Hematopoietic multipotent progenitor cell treated with erythropoietin and hydrocortisone succinate and interleukin-3 and kit ligand, for 17 days (in vitro differentiated cells): ENCODE measurements around the gene PGRMC2.

ENCODE experiments used
- DNase-seq: peaks from one replicate; pipeline ENCODE4 v3.0.0-alpha.2; 2015; ENCODE audit warnings: low spot score

The PGRMC2 gene

GRCh38 chr4:128298852-128299251 is 11.2 kb upstream of the PGRMC2 start:
- no peak for DNase-seq

GRCh38 chr4:128298146-128298758 is 10.6 kb upstream of the PGRMC2 start:
- no peak for DNase-seq

GRCh38 chr4:128295255-128295654 is 7.6 kb upstream of the PGRMC2 start:
- no peak for DNase-seq

GRCh38 chr4:128294464-128294863 is 6.9 kb upstream of the PGRMC2 start:
- no peak for DNase-seq

GRCh38 chr4:128292349-128292748 is 4.7 kb upstream of the PGRMC2 start:
- DNase-seq, result no peak

GRCh38 chr4:128291096-128291495 is 3.5 kb upstream of the PGRMC2 start:
- no peak for DNase-seq

- no peak for DNase-seq
These were observed 2.9 kb upstream of the PGRMC2 start for GRCh38 chr4:128290526-128290925.

- peak; percentile 74 for DNase-seq
These were observed 2.0 kb upstream of the PGRMC2 start for GRCh38 chr4:128289523-128290158.

- DNase-seq, result peak; percentile 71
These were observed 1.1 kb upstream of the PGRMC2 start for GRCh38 chr4:128288689-128289106.

GRCh38 chr4:128287871-128288688 is 467 bp upstream of the PGRMC2 start:
- DNase-seq, result peak; percentile 99

- DNase-seq, result peak; percentile 80
These were observed 1.0 kb downstream of the PGRMC2 start for GRCh38 chr4:128286474-128287058.

GRCh38 chr4:128285085-128285997 is 2.3 kb downstream of the PGRMC2 start:
- peak; percentile 38 for DNase-seq

- DNase-seq, result peak; percentile 36
These were observed 3.3 kb downstream of the PGRMC2 start for GRCh38 chr4:128284317-128284716.

GRCh38 chr4:128283071-128283470 is 4.5 kb downstream of the PGRMC2 start:
- no peak for DNase-seq

GRCh38 chr4:128282516-128282915 is 5.1 kb downstream of the PGRMC2 start:
- no peak for DNase-seq

- no peak for DNase-seq
These were observed 6.3 kb downstream of the PGRMC2 start for GRCh38 chr4:128281354-128281753.

- no peak for DNase-seq
These were observed 7.9 kb downstream of the PGRMC2 start for GRCh38 chr4:128279624-128280225.

GRCh38 chr4:128277856-128278255 is 9.8 kb downstream of the PGRMC2 start:
- DNase-seq, result no peak

- no peak for DNase-seq
These were observed 12.3 kb downstream of the PGRMC2 start for GRCh38 chr4:128275346-128275745.

- DNase-seq, result no peak
These were observed 16.1 kb downstream of the PGRMC2 start for GRCh38 chr4:128271551-128271950.

GRCh38 chr4:128268970-128269369 is 18.6 kb downstream of the PGRMC2 start:
- DNase-seq, result no peak
